ENCODE data around the gene TOM1L2.

The TOM1L2 gene

GRCh38 chr17:17938388-17939107 lies 33.7 kb downstream of the TOM1L2 start:
- no peaks in the 10 kb centered on the region for H3K9me2 ChIP-seq (replicated peaks; ENCODE audit: control insufficient read depth, low read length)
- no peaks in the 10 kb centered on the region for H4K20me1 ChIP-seq (ENCODE audit: control insufficient read depth, insufficient read depth, low read depth, low read length)
- H3K36me3 ChIP-seq (ENCODE audit: control insufficient read depth, low read length), result no peaks in the 10 kb centered on the region
- TF ChIP-seq EZH2phosphoT487 (IDR thresholded peaks at IDR 0.05; ENCODE audit: borderline replicate concordance, low read length) (no peak), CTCF (IDR thresholded peaks at IDR 0.05; ENCODE audit: low read depth, low read length, poor library complexity, severe bottlenecking) (no peak)
- H3K79me2 ChIP-seq (ENCODE audit: control insufficient read depth, low read length), result no peaks in the 10 kb centered on the region
- H3K27me3 ChIP-seq (ENCODE audit: control insufficient read depth, low read length), result no peaks in the 10 kb centered on the region
- no peak overlapping the region for H3K27ac ChIP-seq (ENCODE audit: low read depth, low read length)
- H3K4me3 ChIP-seq (ENCODE audit: low read length), result no peak overlapping the region
- H3F3A ChIP-seq (ENCODE audit: control insufficient read depth, insufficient read depth), result no peaks in the 10 kb centered on the region
- H3K4me1 ChIP-seq (ENCODE audit: control insufficient read depth, low read length), result peaks cover 6% of the 10 kb centered on the region
- no peak overlapping the region for H3K4me2 ChIP-seq (ENCODE audit: low read length)
- H3K9me3 ChIP-seq (ENCODE audit: control insufficient read depth, insufficient read depth, low read length), result no peaks in the 10 kb centered on the region

DNA sequence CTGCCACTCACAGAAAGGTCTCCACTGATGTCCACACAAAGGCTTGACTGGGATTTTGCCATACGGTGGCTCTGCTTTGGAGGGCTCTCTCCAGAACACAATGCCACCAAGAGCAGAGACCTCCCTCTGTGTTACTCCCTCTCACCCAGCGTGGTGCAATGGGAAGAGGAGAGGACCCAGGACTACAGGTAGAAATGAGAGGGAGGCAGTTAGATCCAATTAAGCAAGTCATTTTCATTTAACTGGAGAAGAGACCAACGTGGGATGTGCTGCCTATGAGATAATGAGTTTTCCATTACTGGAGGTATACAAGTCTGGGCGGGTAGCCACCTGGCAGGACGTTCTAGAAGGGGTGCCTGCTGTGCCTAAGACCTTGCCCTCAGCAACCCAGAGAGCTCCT lies 34.2 kb downstream of the TOM1L2 start:
- Histone ChIP-seq H3K4me3 (ENCODE audit: low read length) (no peak overlapping the region), H3K36me3 (ENCODE audit: control insufficient read depth, low read length) (no peaks in the 10 kb centered on the region), H3K9me2 (replicated peaks; ENCODE audit: control insufficient read depth, low read length) (no peaks in the 10 kb centered on the region), H3K4me1 (ENCODE audit: control insufficient read depth, low read length) (peaks cover under 1% of the 10 kb centered on the region; the same call in 1 of the 2 replicates), H3K27ac (ENCODE audit: low read depth, low read length) (no peak overlapping the region), H3K9me3 (ENCODE audit: control insufficient read depth, insufficient read depth, low read length) (no peaks in the 10 kb centered on the region), H4K20me1 (ENCODE audit: control insufficient read depth, insufficient read depth, low read depth, low read length) (no peaks in the 10 kb centered on the region), H3F3A (ENCODE audit: control insufficient read depth, insufficient read depth) (no peaks in the 10 kb centered on the region), H3K27me3 (ENCODE audit: control insufficient read depth, low read length) (no peaks in the 10 kb centered on the region), H3K79me2 (ENCODE audit: control insufficient read depth, low read length) (no peaks in the 10 kb centered on the region), H3K4me2 (ENCODE audit: low read length) (no peak overlapping the region)
- no peak for TF ChIP-seq EZH2phosphoT487 (IDR thresholded peaks at IDR 0.05; ENCODE audit: borderline replicate concordance, low read length)
- no peak for TF ChIP-seq CTCF (IDR thresholded peaks at IDR 0.05; ENCODE audit: low read depth, low read length, poor library complexity, severe bottlenecking)

- H3K27ac ChIP-seq (ENCODE audit: low read depth, low read length), result no peak overlapping the region
- no peaks in the 10 kb centered on the region for H3F3A ChIP-seq (ENCODE audit: control insufficient read depth, insufficient read depth)
These were observed 34.9 kb downstream of the TOM1L2 start for GRCh38 chr17:17937201-17937853.

More at GRCh38 chr17:17937201-17937853, 34.9 kb downstream of the TOM1L2 start:
- no peaks in the 10 kb centered on the region for H3K36me3 ChIP-seq (ENCODE audit: control insufficient read depth, low read length)
- H3K4me1 ChIP-seq (ENCODE audit: control insufficient read depth, low read length), result no peaks in the 10 kb centered on the region
- no peak overlapping the region for H3K4me3 ChIP-seq (ENCODE audit: low read length)
- no peaks in the 10 kb centered on the region for H3K79me2 ChIP-seq (ENCODE audit: control insufficient read depth, low read length)
- H3K9me2 ChIP-seq (replicated peaks; ENCODE audit: control insufficient read depth, low read length), result no peaks in the 10 kb centered on the region
- no peak overlapping the region for H3K4me2 ChIP-seq (ENCODE audit: low read length)
- no peaks in the 10 kb centered on the region for H3K27me3 ChIP-seq (ENCODE audit: control insufficient read depth, low read length)
- no peaks in the 10 kb centered on the region for H3K9me3 ChIP-seq (ENCODE audit: control insufficient read depth, insufficient read depth, low read length)
- no peaks in the 10 kb centered on the region for H4K20me1 ChIP-seq (ENCODE audit: control insufficient read depth, insufficient read depth, low read depth, low read length)
- TF ChIP-seq EZH2phosphoT487 (IDR thresholded peaks at IDR 0.05; ENCODE audit: borderline replicate concordance, low read length) (no peak), CTCF (IDR thresholded peaks at IDR 0.05; ENCODE audit: low read depth, low read length, poor library complexity, severe bottlenecking) (no peak)
